HG03097 (cell line): ENCODE measurements around the gene RNF215.

Source experiments
- ATAC-seq: cut with Tn5 transposase; IDR thresholded peaks from one replicate; pipeline ENCODE4 v1.9.1; 2021; ENCODE audit not compliant: unreplicated experiment, low FRiP score

RNF215 gene

GRCh38 chr22:30386960-30387827 is at the start of gene RNF215:
RNF215 (minus strand) TSS chr22:30387411; CDS start chr22:30387313, 98 bp downstream.
- peak; percentile 71 for ATAC-seq

- no peak for ATAC-seq
Observed at GRCh38 chr22:30436196-30436595, 49.0 kb upstream of the RNF215 start.

GRCh38 chr22:30435674-30436126 is 48.5 kb upstream of the RNF215 start:
- ATAC-seq, result no peak

- ATAC-seq, result no peak
Observed at GRCh38 chr22:30434843-30435242, 47.6 kb upstream of the RNF215 start.

GRCh38 chr22:30433773-30434172 is 46.6 kb upstream of the RNF215 start:
- ATAC-seq, result no peak

- no peak for ATAC-seq
Observed at GRCh38 chr22:30433227-30433626, 46.0 kb upstream of the RNF215 start.

- ATAC-seq, result no peak
Observed at GRCh38 chr22:30432520-30432919, 45.3 kb upstream of the RNF215 start.

- no peak for ATAC-seq
Observed at GRCh38 chr22:30432096-30432495, 44.9 kb upstream of the RNF215 start.

GRCh38 chr22:30430933-30431332 is 43.7 kb upstream of the RNF215 start:
- no peak for ATAC-seq

GRCh38 chr22:30429887-30430286 is 42.7 kb upstream of the RNF215 start:
- no peak for ATAC-seq

- ATAC-seq, result no peak
Observed at GRCh38 chr22:30427871-30428270, 40.7 kb upstream of the RNF215 start.

- no peak for ATAC-seq
Observed at GRCh38 chr22:30426388-30427353, 39.5 kb upstream of the RNF215 start.

GRCh38 chr22:30425616-30426387 is 38.6 kb upstream of the RNF215 start, which contains the start of gene MTFP1:
MTFP1 (plus strand) TSS chr22:30425768; CDS start chr22:30425880, 112 bp downstream.
- no peak for ATAC-seq

GRCh38 chr22:30425327-30425615 is 38.1 kb upstream of the RNF215 start:
- no peak for ATAC-seq

GRCh38 chr22:30424534-30425326 is 37.5 kb upstream of the RNF215 start:
- no peak for ATAC-seq

GRCh38 chr22:30423959-30424533 is 36.8 kb upstream of the RNF215 start:
- ATAC-seq, result peak; percentile 83

- ATAC-seq, result peak; percentile 30
Observed at GRCh38 chr22:30423301-30423958, 36.2 kb upstream of the RNF215 start.

- ATAC-seq, result no peak
Observed at GRCh38 chr22:30422481-30423300, 35.5 kb upstream of the RNF215 start.
